GM18508 (cell line): ENCODE results near the gene RHBDL3.
"Not testable (repeated sequence)": the region's sequence is repeated elsewhere in the genome, so short reads cannot be mapped to it uniquely, and the experiment has no call there.

ENCODE experiments used
- ATAC-seq: cut with Tn5 transposase; IDR thresholded peaks from one replicate; pipeline ENCODE4 v1.9.1; 2021; ENCODE audit warnings: moderate number of reproducible peaks; ENCODE audit not compliant: insufficient read depth, unreplicated experiment

RHBDL3 gene

GRCh38 chr17:32288615-32289014 lies 23.0 kb downstream of the RHBDL3 start:
- no peak for ATAC-seq

GRCh38 chr17:32289471-32290070 lies 23.9 kb downstream of the RHBDL3 start:
- no peak for ATAC-seq

GRCh38 chr17:32292094-32292493 lies 26.5 kb downstream of the RHBDL3 start:
- no peak for ATAC-seq

- ATAC-seq = no peak
Measured at GRCh38 chr17:32297424-32297823, 31.8 kb downstream of the RHBDL3 start.

GRCh38 chr17:32297860-32298259 lies 32.2 kb downstream of the RHBDL3 start:
- ATAC-seq = no peak

- ATAC-seq = no peak
Measured at GRCh38 chr17:32298298-32298697, 32.7 kb downstream of the RHBDL3 start.

GRCh38 chr17:32298721-32299579 lies 33.3 kb downstream of the RHBDL3 start:
- no peak for ATAC-seq

GRCh38 chr17:32299580-32300164 lies 34.0 kb downstream of the RHBDL3 start:
- ATAC-seq = no peak

GRCh38 chr17:32302037-32302436 lies 36.4 kb downstream of the RHBDL3 start:
- ATAC-seq = no peak

- no peak for ATAC-seq
Measured at GRCh38 chr17:32302860-32303649, 37.4 kb downstream of the RHBDL3 start.

GRCh38 chr17:32303781-32304288 lies 38.2 kb downstream of the RHBDL3 start:
- no peak for ATAC-seq

- no peak for ATAC-seq
Measured at GRCh38 chr17:32305049-32305448, 39.4 kb downstream of the RHBDL3 start.

- ATAC-seq = no peak
Measured at GRCh38 chr17:32307658-32308057, 42.0 kb downstream of the RHBDL3 start.

GRCh38 chr17:32311028-32311536 lies 45.5 kb downstream of the RHBDL3 start:
- no peak for ATAC-seq

- no peak for ATAC-seq
Measured at GRCh38 chr17:32314636-32315035, 49.0 kb downstream of the RHBDL3 start.

- ATAC-seq = no peak
Measured at GRCh38 chr17:32315171-32315570, 49.5 kb downstream of the RHBDL3 start.

- ATAC-seq = not testable (repeated sequence)
Measured at GRCh38 chr17:32316653-32317052, 51.0 kb downstream of the RHBDL3 start.

GRCh38 chr17:32317353-32317752 lies 51.7 kb downstream of the RHBDL3 start:
- no peak for ATAC-seq

- no peak for ATAC-seq
Measured at GRCh38 chr17:32318071-32318470, 52.4 kb downstream of the RHBDL3 start.

GRCh38 chr17:32319548-32319905 lies 53.9 kb downstream of the RHBDL3 start:
- no peak for ATAC-seq
